ENCODE results near the gene WDR75. TPM values are rescaled to one million over a fixed set of nuclear protein-coding genes. Genes with fewer than 3 reads are reported as not detected.

Gene WDR75
- total RNA-seq, 1 donor from 2014 or later: 46.8 TPM

DNA sequence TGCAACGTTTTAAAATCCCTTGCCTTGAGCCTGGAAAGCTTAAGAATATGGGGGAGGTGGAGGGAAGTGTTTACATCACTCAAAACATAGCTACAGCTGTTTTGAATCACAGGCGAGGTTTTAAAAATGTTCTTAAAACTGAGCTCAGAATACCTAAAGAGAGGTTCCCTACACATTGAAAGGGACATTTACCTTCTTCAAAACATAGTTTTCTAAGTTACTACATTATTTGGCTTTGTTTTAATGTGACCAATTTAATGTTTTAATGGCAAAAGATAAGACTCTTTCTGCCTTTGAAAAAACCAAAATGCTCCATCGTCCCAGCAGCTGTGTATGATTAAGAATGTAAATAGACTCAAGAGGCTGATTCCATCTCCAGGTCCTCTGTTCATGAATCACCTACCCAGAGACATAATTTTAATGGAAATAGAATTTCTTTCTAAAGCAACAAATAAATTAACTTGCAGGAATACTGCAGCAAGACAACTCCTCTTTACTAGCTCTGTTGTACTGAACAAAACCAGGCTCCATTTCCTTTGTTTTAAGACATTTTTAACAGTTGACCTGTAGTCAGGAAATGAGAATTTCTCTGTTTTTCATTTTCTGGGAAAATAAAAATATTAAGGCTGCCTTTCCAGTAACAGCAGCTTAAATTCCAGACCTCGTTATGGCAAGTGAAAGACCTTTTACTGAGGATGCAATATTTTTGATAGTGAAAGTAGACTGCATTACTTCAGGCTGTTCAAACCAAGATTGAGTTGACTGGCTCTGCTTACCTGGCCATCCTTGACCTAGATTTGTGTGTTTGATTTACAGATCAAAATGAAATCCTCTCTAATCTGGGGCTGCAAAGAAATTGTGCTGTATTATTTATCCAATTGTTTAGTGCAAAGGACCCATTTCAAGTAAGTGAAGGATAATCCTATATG is 33.7 kb upstream of the WDR75 start:
- no peak overlapping the region for H3K4me3 ChIP-seq (ENCODE audit: low read depth, low read length)
- H3K36me3 ChIP-seq (ENCODE audit: control insufficient read depth, insufficient read depth, low read length): no peaks in the 10 kb centered on the region
- TF ChIP-seq, protein P1, sequence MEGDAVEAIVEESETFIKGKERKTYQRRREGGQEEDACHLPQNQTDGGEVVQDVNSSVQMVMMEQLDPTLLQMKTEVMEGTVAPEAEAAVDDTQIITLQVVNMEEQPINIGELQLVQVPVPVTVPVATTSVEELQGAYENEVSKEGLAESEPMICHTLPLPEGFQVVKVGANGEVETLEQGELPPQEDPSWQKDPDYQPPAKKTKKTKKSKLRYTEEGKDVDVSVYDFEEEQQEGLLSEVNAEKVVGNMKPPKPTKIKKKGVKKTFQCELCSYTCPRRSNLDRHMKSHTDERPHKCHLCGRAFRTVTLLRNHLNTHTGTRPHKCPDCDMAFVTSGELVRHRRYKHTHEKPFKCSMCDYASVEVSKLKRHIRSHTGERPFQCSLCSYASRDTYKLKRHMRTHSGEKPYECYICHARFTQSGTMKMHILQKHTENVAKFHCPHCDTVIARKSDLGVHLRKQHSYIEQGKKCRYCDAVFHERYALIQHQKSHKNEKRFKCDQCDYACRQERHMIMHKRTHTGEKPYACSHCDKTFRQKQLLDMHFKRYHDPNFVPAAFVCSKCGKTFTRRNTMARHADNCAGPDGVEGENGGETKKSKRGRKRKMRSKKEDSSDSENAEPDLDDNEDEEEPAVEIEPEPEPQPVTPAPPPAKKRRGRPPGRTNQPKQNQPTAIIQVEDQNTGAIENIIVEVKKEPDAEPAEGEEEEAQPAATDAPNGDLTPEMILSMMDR (IDR thresholded peaks at IDR 0.05; ENCODE audit: insufficient read depth, low read length, poor library complexity, severe bottlenecking): no peak
- H3K27me3 ChIP-seq (ENCODE audit: control insufficient read depth, insufficient read depth, low read length): no peaks in the 10 kb centered on the region
- no peak for DNase-seq (ENCODE audit: low read depth)

DNA sequence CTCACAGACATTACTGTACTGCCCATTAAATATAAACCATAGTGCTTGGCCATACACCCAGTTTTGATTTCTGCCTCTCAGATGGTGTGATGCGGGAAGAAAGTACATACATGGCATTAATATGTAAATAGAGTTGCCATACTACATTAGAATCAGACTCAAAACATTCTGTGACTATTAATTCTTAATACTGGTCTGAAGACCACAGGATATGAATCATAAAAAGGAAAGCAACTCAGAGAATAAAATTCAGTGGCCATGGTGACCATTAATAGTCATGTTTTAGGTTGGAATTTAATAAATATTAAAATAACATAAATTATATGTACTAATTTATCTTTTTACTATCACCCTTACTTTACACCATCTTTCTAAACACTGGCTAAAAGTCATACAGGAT is 33.0 kb upstream of the WDR75 start:
- Histone ChIP-seq H3K36me3 (ENCODE audit: control insufficient read depth, insufficient read depth, low read length) (no peaks in the 10 kb centered on the region), H3K27me3 (ENCODE audit: control insufficient read depth, insufficient read depth, low read length) (no peaks in the 10 kb centered on the region), H3K4me3 (ENCODE audit: low read depth, low read length) (no peak overlapping the region)
- no peak for DNase-seq (ENCODE audit: low read depth)
- TF ChIP-seq, protein P1 (IDR thresholded peaks at IDR 0.05; ENCODE audit: insufficient read depth, low read length, poor library complexity, severe bottlenecking): no peak

DNA sequence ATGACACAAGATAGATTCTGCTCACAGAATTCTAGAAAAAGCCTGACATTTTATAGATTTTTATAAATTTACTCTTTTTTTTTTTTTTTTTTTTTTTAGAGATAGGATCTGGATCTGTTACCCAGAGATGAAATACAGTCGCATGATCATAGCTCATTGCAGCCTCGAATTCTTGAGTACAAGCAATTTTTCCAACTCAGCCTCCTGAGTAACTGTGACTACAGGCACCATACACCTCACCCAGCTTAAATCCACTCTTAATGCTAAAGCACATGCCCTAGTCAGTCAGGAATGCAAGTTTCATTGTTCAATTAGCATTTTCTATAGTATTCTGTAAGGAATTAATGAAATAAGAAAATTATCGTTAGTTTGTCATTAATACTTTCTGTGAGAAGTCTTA is 32.1 kb upstream of the WDR75 start:
- Histone ChIP-seq H3K27me3 (ENCODE audit: control insufficient read depth, insufficient read depth, low read length) (no peaks in the 10 kb centered on the region), H3K36me3 (ENCODE audit: control insufficient read depth, insufficient read depth, low read length) (no peaks in the 10 kb centered on the region), H3K4me3 (ENCODE audit: low read depth, low read length) (no peak overlapping the region)
- TF ChIP-seq, protein P1 (IDR thresholded peaks at IDR 0.05; ENCODE audit: insufficient read depth, low read length, poor library complexity, severe bottlenecking): no peak
- no peak for DNase-seq (ENCODE audit: low read depth)

DNA sequence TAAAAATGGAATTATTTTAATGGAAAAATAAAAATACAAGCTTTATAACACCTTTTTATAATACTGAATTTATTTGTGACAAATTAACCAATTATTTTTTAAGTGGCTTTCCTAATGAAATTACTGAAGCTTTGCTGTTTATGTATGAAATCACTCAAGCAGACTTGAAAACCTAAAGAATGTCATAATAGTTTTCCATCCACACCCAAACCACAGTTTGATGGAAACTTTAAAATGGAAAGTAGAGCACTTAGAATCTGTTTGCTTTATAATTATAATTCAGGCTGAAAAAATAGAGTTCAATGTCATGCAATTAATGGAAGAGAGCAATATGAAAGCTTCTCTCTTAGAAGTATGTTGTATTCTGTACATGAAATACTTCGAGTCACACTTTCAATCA is 31.6 kb upstream of the WDR75 start:
- TF ChIP-seq, protein P1 (IDR thresholded peaks at IDR 0.05; ENCODE audit: insufficient read depth, low read length, poor library complexity, severe bottlenecking): no peak
- Histone ChIP-seq H3K36me3 (ENCODE audit: control insufficient read depth, insufficient read depth, low read length) (no peaks in the 10 kb centered on the region), H3K4me3 (ENCODE audit: low read depth, low read length) (no peak overlapping the region), H3K27me3 (ENCODE audit: control insufficient read depth, insufficient read depth, low read length) (no peaks in the 10 kb centered on the region)
- DNase-seq (ENCODE audit: low read depth): no peak

DNA sequence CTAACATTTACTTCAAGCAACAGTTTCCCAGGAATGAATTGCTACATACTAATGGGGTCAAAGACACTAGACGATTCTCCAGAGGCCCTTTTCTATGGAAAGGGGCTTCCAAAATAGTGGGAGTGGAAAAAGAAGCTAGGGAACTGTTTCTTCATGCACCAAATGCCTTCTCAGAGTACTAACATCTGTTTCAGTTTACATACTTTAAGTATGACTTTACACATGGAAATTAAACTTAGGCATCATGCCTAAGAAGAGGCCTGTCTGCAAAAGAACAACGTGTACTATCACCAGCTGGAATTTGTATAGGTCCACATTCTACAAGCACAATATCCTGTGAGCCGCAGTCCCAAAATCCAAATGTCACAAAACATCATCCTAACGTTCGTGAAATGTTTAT is 29.4 kb upstream of the WDR75 start:
- Histone ChIP-seq H3K4me3 (ENCODE audit: low read depth, low read length) (no peak overlapping the region), H3K27me3 (ENCODE audit: control insufficient read depth, insufficient read depth, low read length) (no peaks in the 10 kb centered on the region)
- no peak for DNase-seq (ENCODE audit: low read depth)

More for the DNA sequence above, 29.4 kb upstream of the WDR75 start:
- H3K36me3 ChIP-seq (ENCODE audit: control insufficient read depth, insufficient read depth, low read length): no peaks in the 10 kb centered on the region
- TF ChIP-seq, protein P1 (IDR thresholded peaks at IDR 0.05; ENCODE audit: insufficient read depth, low read length, poor library complexity, severe bottlenecking): no peak

Data from kidney epithelial cell (primary cell).